HG02588 (cell line): ENCODE measurements around the gene ACOT7.
"Not testable (repeated sequence)": the region's sequence is repeated elsewhere in the genome, so short reads cannot be mapped to it uniquely, and the experiment has no call there.

Experiments
- ATAC-seq: cut with Tn5 transposase; IDR thresholded peaks from one replicate; pipeline ENCODE4 v1.9.1; 2021; ENCODE audit warnings: mild to moderate bottlenecking, moderate library complexity; ENCODE audit not compliant: unreplicated experiment

ACOT7 gene

DNA sequence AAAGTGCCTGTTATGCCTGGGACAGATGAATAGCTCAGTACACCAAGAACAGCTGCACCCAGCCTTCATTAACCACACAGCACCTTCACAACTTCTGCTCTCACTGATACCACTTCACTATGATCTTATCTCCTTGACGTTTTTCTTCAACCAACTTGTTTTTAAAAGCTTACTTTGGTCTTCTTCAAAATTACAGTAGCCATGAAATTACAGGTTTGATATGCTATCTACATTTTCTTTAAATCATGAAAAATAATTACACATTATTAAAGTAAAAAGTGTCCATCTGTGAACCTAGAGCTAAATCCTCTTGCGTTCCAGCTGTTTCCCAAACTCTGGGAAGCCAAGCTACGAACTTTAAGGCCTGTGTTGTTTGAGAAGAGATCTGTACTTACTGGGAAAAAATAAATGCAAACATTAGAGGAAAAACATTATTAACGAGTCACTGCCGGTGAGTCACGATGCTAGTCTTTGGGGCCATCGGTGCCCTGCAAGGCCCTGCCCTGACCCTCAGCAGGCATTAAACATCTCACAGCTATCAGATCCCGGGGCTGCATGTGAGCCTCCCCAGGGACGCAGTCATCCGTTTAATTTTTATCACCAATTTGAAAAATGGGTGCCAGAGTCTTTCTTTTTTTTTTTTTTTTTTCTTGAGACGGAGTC is 76.3 kb downstream of the ACOT7 start:
- no peak for ATAC-seq

DNA sequence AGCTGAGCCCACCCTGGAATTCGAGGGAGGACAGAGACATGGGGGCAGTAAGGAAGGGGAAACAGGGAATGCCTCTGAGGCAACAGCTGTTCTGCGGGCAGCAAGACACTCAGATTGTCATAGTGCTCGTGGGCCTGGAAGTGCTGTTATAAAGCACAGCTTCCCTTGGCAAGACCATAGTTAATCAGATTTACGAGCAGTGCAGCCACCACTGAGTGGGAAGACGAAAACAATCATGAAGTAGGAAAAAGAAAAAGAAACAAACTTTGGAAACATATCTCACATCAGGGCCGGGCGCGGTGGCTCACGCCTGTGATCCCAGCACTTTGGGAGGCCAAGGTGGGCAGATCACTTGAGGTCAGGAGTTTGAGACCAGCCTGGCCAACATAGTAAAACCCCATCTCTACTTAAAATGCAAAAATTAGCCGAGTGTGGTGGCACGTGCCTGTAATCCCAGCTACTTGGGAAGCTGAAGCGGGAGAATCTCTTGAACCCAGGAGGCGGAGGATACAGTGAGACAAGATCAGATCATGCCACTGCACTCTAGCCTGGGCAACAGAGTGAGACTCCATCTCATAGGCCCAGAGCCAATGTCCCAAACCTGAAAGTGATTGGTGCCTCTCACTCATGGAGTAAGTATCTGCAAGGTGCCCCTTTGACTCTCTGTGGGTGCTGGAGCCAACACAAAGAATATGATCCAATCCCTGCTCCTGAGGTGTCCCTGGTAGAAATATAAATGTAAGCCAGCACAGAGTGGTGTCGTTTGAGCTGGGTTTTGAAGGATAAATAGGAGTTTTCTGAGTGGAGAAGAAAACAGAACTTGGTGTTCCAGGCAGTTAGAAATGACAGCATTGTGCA is 77.1 kb downstream of the ACOT7 start:
- no peak for ATAC-seq

GRCh38 chr1:6314503-6314902 is 79.1 kb downstream of the ACOT7 start:
- no peak for ATAC-seq

GRCh38 chr1:6313393-6314200 is 80.0 kb downstream of the ACOT7 start:
- ATAC-seq: no peak

- ATAC-seq: no peak
These were observed 83.3 kb downstream of the ACOT7 start for GRCh38 chr1:6310116-6310848.

- ATAC-seq: no peak
These were observed 84.0 kb downstream of the ACOT7 start for GRCh38 chr1:6309564-6309963.

DNA sequence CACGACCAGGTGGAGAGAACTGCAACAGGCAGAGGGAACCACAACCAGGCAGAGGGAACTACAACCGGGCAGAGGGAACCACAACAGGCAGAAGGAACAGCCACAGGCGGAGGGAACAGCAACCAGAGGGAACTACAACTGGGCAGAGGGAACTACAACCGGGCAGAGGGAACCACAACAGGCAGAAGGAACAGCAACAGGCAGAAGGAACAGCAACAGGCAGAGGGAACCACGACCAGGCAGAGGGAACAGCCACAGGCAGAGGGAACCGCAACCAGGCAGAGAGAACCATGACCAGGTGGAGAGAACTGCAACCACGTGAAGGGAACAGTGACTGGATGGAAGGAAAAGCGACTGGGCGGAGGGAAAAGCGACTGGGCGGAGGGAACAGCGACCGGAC is 85.1 kb downstream of the ACOT7 start:
- no peak for ATAC-seq

DNA sequence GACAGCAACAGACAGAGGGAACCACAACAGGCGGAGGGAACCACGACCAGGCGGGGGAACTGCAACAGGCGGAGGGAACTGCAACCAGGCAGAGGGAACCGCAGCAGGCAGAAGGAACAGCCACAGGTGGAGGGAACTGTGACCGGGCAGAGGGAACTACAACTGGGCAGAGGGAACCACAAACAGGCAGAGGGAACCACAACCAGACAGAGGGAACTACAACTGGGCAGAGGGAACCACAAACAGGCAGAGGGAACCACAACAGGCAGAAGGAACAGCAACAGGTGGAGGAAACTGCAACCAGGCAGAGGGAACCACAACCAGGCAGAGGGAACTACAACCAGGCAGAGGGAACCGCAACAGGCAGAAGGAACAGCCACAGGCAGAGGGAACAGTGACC is 85.9 kb downstream of the ACOT7 start:
- ATAC-seq: not testable (repeated sequence)

DNA sequence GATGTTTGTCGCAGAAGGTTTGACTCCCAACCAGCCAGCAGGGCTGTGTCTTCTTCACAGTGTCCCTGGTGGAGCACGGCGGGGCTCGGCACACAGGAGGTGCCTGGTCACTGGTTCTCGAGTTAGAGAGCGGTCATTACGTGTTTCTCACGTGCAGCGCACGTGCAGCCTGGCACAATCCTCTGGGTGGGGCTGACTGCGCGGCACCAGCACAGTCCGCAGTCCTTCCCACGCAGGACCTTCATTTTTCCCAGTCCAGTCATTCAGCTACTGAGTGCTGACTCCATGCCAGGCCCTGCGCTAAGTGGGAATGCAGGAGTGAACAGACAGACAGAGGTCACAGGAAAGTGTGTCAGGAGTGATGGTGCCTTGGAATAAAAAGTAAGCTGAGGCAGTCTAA is 86.5 kb downstream of the ACOT7 start:
- no peak for ATAC-seq

DNA sequence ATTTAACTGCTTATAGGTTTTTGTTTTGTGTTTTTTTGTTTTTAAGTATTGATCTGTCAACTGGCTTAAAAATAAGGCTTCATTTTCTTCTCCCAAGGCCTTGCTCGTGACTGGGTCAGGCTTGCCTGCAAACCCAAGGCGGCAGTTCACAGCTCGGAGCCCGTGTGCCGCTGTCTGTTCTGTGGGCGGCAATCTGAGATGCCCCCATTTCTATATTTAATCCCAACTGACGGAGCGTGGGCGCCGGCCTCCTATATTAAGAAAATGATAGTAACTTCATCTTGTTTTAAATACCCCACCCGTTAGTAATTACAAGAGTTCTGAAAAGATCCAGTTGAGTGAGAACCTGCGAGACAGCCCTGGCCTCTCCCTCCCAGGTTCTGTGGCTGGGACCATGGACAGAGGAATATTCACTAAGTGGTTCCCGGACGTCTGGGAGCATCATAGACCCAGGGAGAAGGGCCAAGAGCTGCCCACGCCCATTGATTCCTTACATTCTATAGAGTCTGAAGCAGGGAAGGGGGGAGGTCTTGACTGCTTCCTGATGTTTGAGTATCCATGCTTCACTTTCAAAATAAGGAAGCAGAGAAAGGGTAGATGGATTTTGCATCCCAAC is 90.1 kb downstream of the ACOT7 start:
- ATAC-seq: no peak

GRCh38 chr1:6302568-6302967 is 91.0 kb downstream of the ACOT7 start:
- ATAC-seq: no peak

GRCh38 chr1:6301526-6301925 is 92.0 kb downstream of the ACOT7 start:
- no peak for ATAC-seq

- no peak for ATAC-seq
These were observed 93.1 kb downstream of the ACOT7 start for GRCh38 chr1:6300342-6301048.

- ATAC-seq: no peak
These were observed 93.9 kb downstream of the ACOT7 start for GRCh38 chr1:6299557-6300165.

GRCh38 chr1:6298940-6299465 is 94.6 kb downstream of the ACOT7 start:
- no peak for ATAC-seq

- no peak for ATAC-seq
These were observed 95.0 kb downstream of the ACOT7 start for GRCh38 chr1:6298530-6298929.

DNA sequence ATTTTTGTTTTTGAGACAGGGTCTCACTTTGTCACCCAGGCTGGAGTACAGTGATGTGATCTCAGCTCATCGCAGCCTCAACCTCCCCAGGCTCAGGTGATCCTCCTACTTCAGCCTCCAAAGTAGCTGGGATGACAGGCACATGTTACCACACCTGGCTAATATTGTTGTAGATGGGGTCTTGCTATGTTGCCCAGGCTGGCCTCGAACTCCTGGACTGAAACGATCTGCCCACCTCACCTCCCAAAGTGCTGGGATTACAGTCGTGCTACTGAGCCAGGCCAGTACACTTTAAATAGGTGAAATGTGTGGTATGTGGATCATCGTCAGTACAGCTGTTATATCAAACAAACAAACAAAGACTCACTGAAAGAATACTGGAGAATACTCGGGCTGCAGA is 97.7 kb downstream of the ACOT7 start:
- no peak for ATAC-seq

- ATAC-seq: no peak
These were observed 98.5 kb downstream of the ACOT7 start for GRCh38 chr1:6294890-6295556.
